Measurements from ENCODE around the gene PTPN3. TPM values are rescaled to one million over a fixed set of nuclear protein-coding genes. Genes with fewer than 3 reads are reported as not detected.
A peak's percentile ranks its signal among the peaks of the same experiment; 100 is the strongest.

Gene PTPN3
- total and polyA plus RNA-seq, 2 experiments from 2014 or later = 0.86 to 1.3 TPM

DNA sequence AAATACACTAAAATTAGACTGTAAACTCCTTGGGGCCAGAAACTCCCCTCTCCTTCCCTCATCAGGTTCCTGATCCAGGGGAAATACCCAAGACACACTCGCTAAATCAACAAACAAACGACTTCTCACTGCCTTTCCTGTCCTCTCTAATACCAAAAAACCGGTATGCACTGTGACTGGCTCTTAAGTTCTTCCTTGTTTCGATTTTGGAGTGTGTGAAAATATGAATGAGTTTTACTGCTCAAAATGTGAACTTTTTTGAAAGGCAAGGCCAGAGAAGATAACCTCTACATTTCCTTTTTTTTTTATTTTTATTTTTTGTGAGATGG is 96.2 kb downstream of the PTPN3 start:
- Histone ChIP-seq H3K4me1 (ENCODE audit: insufficient read depth) (peaks cover 10% of the 10 kb centered on the region), H3K36me3 (ENCODE audit: low read depth) (no peaks in the 10 kb centered on the region), H3K79me2 (ENCODE audit: insufficient read depth) (no peaks in the 10 kb centered on the region), H3K4me2 (ENCODE audit: unreplicated experiment) (no peak overlapping the region), H4K20me1 (ENCODE audit: insufficient read depth) (no peaks in the 10 kb centered on the region), H3K27me3 (replicated peaks; ENCODE audit: insufficient read depth) (no peaks in the 10 kb centered on the region), H3K9ac (no peak overlapping the region), H2AFZ (no peak overlapping the region), H3K9me2 (ENCODE audit: insufficient read depth) (no peaks in the 10 kb centered on the region), H3K9me3 (ENCODE audit: low read depth) (no peaks in the 10 kb centered on the region), H3K27ac (no peak overlapping the region), H3K4me3 (no peak overlapping the region), H3F3A (ENCODE audit: insufficient read depth) (no peaks in the 10 kb centered on the region)
- in situ Hi-C loops (cut with MboI) = no loop called here
- 60% methylated on average over 4 of the region's 4 CpGs for WGBS, 2 experiments (ENCODE audit: low coverage in 1 of 2, low lambda C conversion rate in 2 of 2, missing lambda C conversion rate in 2 of 2)
- DNase-seq = no peak
- TF ChIP-seq EZH2 (IDR thresholded peaks at IDR 0.05; ENCODE audit: insufficient read depth, poor library complexity, severe bottlenecking) = no peak
- TF ChIP-seq EZH2phosphoT487 (IDR thresholded peaks at IDR 0.05; ENCODE audit: insufficient read depth, low read depth) = no peak

DNA sequence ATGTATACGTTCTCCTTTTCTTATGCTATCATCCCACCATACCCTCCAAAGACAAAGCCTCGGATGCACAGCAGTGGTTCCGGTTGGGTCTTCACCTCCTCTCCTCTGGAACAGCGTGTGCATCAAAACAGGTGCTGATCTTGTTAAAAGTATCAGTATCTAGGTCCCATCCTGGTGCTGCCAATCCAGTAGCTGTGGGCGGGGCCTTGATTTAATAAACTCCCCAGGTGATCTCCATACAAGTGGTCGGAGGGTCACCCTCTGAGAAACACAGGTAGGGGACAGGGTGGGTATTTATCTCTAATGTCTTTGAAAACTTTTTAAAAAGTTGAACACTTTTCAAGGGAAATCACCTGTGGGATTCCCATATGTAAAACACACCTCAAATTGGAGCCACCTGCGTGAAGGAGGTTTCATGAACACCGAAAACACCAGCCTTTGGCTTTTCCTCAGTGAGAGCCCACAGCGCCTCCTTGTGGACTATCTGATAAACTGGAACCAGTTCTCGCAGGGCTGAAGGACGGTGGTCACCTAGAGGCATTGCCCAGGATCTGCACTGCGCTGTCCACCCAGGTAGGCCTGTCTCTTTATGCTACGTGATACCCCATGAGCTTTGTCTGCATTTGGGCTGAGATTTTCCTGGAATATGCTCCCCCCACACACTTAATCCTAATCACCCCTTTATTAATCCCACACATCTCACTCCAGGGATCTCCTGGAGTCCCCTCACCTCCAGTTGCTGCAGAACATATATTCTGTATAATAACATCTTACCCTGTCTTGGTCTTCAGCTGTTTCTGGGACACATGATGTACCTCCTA is 96.7 kb downstream of the PTPN3 start:
- Histone ChIP-seq H3K9me3 (ENCODE audit: low read depth) (no peaks in the 10 kb centered on the region), H3K27me3 (replicated peaks; ENCODE audit: insufficient read depth) (no peaks in the 10 kb centered on the region), H3K9ac (no peak overlapping the region), H2AFZ (no peak overlapping the region), H3K9me2 (ENCODE audit: insufficient read depth) (no peaks in the 10 kb centered on the region), H3K4me2 (ENCODE audit: unreplicated experiment) (no peak overlapping the region), H3K4me3 (no peak overlapping the region), H3K79me2 (ENCODE audit: insufficient read depth) (no peaks in the 10 kb centered on the region), H3F3A (ENCODE audit: insufficient read depth) (no peaks in the 10 kb centered on the region), H3K4me1 (ENCODE audit: insufficient read depth) (peaks cover 10% of the 10 kb centered on the region), H3K27ac (no peak overlapping the region), H3K36me3 (ENCODE audit: low read depth) (no peaks in the 10 kb centered on the region), H4K20me1 (ENCODE audit: insufficient read depth) (no peaks in the 10 kb centered on the region)
- WGBS, 2 experiments (ENCODE audit: low coverage in 1 of 2, low lambda C conversion rate in 2 of 2, missing lambda C conversion rate in 2 of 2) = 72 to 73% methylated on average over 13 of the region's 13 CpGs
- DNase-seq = peak; percentile 74
- TF ChIP-seq EZH2phosphoT487 (IDR thresholded peaks at IDR 0.05; ENCODE audit: insufficient read depth, low read depth) (no peak), EZH2 (IDR thresholded peaks at IDR 0.05; ENCODE audit: insufficient read depth, poor library complexity, severe bottlenecking) (no peak)
- in situ Hi-C loops (cut with MboI) = no loop called here

DNA sequence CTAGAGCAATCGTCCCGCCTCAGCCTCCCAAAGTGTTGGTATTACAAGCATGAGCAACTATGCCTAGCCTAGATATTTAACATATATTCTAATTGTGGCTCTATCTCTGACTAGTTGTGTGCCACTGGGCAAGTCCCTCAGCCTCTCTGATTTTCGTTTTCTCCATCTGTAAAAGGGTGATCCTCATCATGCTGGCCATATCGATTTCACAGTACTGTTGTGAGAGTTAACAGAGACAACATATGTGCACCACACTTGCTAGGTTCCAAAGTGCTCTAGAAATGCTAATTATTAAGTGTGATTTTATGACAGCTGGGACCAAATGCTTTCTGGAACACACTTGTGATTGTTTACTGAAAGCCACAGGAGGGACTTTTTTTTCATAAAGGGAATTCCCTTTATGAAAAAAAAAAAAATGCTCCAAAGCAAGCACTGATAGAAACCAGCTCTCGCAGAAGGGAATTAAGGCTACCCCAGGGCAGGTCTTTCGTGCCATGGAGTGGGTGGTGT is 98.8 kb downstream of the PTPN3 start:
- no peak overlapping the region for H3K27ac ChIP-seq
- H4K20me1 ChIP-seq (ENCODE audit: insufficient read depth) = no peaks in the 10 kb centered on the region

DNA sequence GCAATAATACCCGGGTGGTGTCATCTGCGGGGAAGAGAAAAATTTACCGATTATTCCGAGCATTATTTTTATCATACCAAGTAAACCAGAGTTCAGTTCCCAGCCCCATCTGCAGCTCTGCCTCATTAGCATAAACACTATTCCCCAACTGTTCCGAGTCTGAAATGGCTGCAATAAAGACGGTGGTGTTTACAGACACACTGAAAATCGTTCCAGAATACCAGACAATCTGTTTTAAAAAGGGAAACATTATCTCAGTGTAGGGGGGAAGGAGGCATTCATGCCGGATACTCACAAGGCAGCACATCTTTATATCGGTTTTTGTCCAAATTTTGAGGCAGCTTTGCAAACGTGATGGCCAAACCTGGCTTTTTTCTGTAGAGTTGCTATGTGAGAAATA is 106.9 kb downstream of the PTPN3 start:
- no peak for TF ChIP-seq EZH2phosphoT487 (IDR thresholded peaks at IDR 0.05; ENCODE audit: insufficient read depth, low read depth)
- TF ChIP-seq EZH2 (IDR thresholded peaks at IDR 0.05; ENCODE audit: insufficient read depth, poor library complexity, severe bottlenecking) = no peak
- H3K27me3 ChIP-seq (replicated peaks; ENCODE audit: insufficient read depth) = no peaks in the 10 kb centered on the region
- 65% methylated on average over 10 of the region's 10 CpGs for WGBS, 2 experiments (ENCODE audit: low coverage in 1 of 2, low lambda C conversion rate in 2 of 2, missing lambda C conversion rate in 2 of 2)
- no peaks in the 10 kb centered on the region for H3K79me2 ChIP-seq (ENCODE audit: insufficient read depth)
- DNase-seq = no peak
- H4K20me1 ChIP-seq (ENCODE audit: insufficient read depth) = no peaks in the 10 kb centered on the region
- in situ Hi-C loops (cut with MboI) = no loop called here
- H2AFZ ChIP-seq = no peak overlapping the region
- no peak overlapping the region for H3K4me2 ChIP-seq (ENCODE audit: unreplicated experiment)
- no peak overlapping the region for H3K9ac ChIP-seq
- H3F3A ChIP-seq (ENCODE audit: insufficient read depth) = no peaks in the 10 kb centered on the region
- no peaks in the 10 kb centered on the region for H3K9me2 ChIP-seq (ENCODE audit: insufficient read depth)
- H3K4me3 ChIP-seq = no peak overlapping the region
- H3K36me3 ChIP-seq (ENCODE audit: low read depth) = no peaks in the 10 kb centered on the region
- no peaks in the 10 kb centered on the region for H3K9me3 ChIP-seq (ENCODE audit: low read depth)
- no peak overlapping the region for H3K27ac ChIP-seq
- H3K4me1 ChIP-seq (ENCODE audit: insufficient read depth) = no peaks in the 10 kb centered on the region

More for the DNA sequence above, 98.8 kb downstream of the PTPN3 start:
- DNase-seq = no peak
- Histone ChIP-seq H2AFZ (no peak overlapping the region), H3K4me1 (ENCODE audit: insufficient read depth) (peaks cover 10% of the 10 kb centered on the region), H3K9me3 (ENCODE audit: low read depth) (no peaks in the 10 kb centered on the region), H3F3A (ENCODE audit: insufficient read depth) (no peaks in the 10 kb centered on the region), H3K36me3 (ENCODE audit: low read depth) (no peaks in the 10 kb centered on the region), H3K9me2 (ENCODE audit: insufficient read depth) (no peaks in the 10 kb centered on the region), H3K9ac (no peak overlapping the region), H3K4me3 (no peak overlapping the region), H3K4me2 (ENCODE audit: unreplicated experiment) (no peak overlapping the region), H3K79me2 (ENCODE audit: insufficient read depth) (no peaks in the 10 kb centered on the region), H3K27me3 (replicated peaks; ENCODE audit: insufficient read depth) (no peaks in the 10 kb centered on the region)
- TF ChIP-seq EZH2 (IDR thresholded peaks at IDR 0.05; ENCODE audit: insufficient read depth, poor library complexity, severe bottlenecking) (no peak), EZH2phosphoT487 (IDR thresholded peaks at IDR 0.05; ENCODE audit: insufficient read depth, low read depth) (no peak)
- WGBS, 2 experiments (ENCODE audit: low coverage in 1 of 2, low lambda C conversion rate in 2 of 2, missing lambda C conversion rate in 2 of 2) = 77 to 79% methylated on average over 6 of the region's 6 CpGs
- in situ Hi-C loops (cut with MboI) = no loop called here
